PC-9 (cell line): ENCODE data around the gene ACOX1. TPM values are rescaled to one million over a fixed set of nuclear protein-coding genes. Genes with fewer than 3 reads are reported as not detected.

Experiments
- BruUV-seq: library from RNA; stranded (reverse); fragments of 400-500 nt; replicated peaks from 2 replicates; lab custom pipeline; 2021; lab: Mats Ljungman, UMichigan
- CTCF ChIA-PET: fragments of 300-600 bp; sonication (Branson Sonifier 250); formaldehyde crosslinking; loops from one replicate; lab custom pipeline; 2022; ENCODE audit warnings: antibody characterized with exemption; lab: Charles Lee
- POLR2A ChIA-PET: fragments of 300-600 bp; sonication (Branson Sonifier 250); formaldehyde crosslinking; loops from one replicate; lab custom pipeline; 2022; ENCODE audit warnings: antibody characterized with exemption; ENCODE audit not compliant: unreplicated experiment; lab: Charles Lee
- DNase-seq, 2 experiments: peaks; one replicate each; pipeline versions ENCODE4 v3.0.0 to v3.0.0-alpha.2; 2015 to 2022; ENCODE audit warnings: mixed read lengths in 1 of 2
- H2AFZ ChIP-seq: fragments of 200-600 bp; sonication (generic); 2 replicates; pipeline ENCODE4 v1.8.1; 2017; ENCODE audit warnings: antibody characterized with exemption
- H3F3A ChIP-seq: fragments of 200-600 bp; sonication (generic); 2 replicates; pipeline ENCODE4 v1.8.1; 2017; ENCODE audit warnings: antibody characterized with exemption, mild to moderate bottlenecking, low read depth; ENCODE audit not compliant: insufficient read depth
- H3K27ac ChIP-seq: fragments of 200-600 bp; sonication (generic); 2 replicates; pipeline ENCODE4 v1.6.1; 2016; ENCODE audit warnings: mixed run types
- H3K27me3 ChIP-seq: fragments of 200-600 bp; sonication (generic); 2 replicates; pipeline ENCODE4 v1.6.1; 2016; ENCODE audit warnings: low read depth, mixed run types; ENCODE audit not compliant: insufficient read depth
- H3K36me3 ChIP-seq: fragments of 200-600 bp; sonication (generic); 2 replicates; pipeline ENCODE4 v1.6.1; 2016; ENCODE audit warnings: low read depth, mixed run types
- H3K4me1 ChIP-seq: fragments of 200-600 bp; sonication (generic); replicated peaks from 2 replicates; pipeline ENCODE4 v1.6.1; 2016; ENCODE audit warnings: mixed run types; ENCODE audit not compliant: insufficient read depth
- H3K4me2 ChIP-seq: fragments of 200-600 bp; sonication (generic); 2 replicates; pipeline ENCODE4 v1.6.1; 2017; ENCODE audit warnings: mixed run types
- H3K4me3 ChIP-seq: fragments of 200-600 bp; sonication (generic); 2 replicates; pipeline ENCODE4 v1.6.1; 2016; ENCODE audit warnings: mixed run types
- H3K79me2 ChIP-seq: fragments of 200-600 bp; sonication (generic); 2 replicates; pipeline ENCODE4 v1.6.1; 2017; ENCODE audit warnings: low read depth, mixed run types
- H3K9me2 ChIP-seq: fragments of 200-600 bp; sonication (generic); 2 replicates; pipeline ENCODE4 v1.8.1; 2017; ENCODE audit warnings: mild to moderate bottlenecking; ENCODE audit not compliant: insufficient read depth
- H3K9me3 ChIP-seq: fragments of 200-600 bp; sonication (generic); 2 replicates; pipeline ENCODE4 v1.8.1; 2016; ENCODE audit warnings: low read depth; ENCODE audit not compliant: insufficient read depth
- H4K20me1 ChIP-seq: fragments of 200-600 bp; sonication (generic); 2 replicates; pipeline ENCODE4 v1.8.1; 2017; ENCODE audit not compliant: insufficient read depth
- CTCF ChIP-seq: fragments of 200-600 bp; sonication (generic); conservative IDR thresholded peaks from 2 replicates; pipeline ENCODE4 v1.6.1; 2017; ENCODE audit warnings: mixed run types, antibody characterized with exemption, mild to moderate bottlenecking, moderate library complexity
- EZH2 ChIP-seq: fragments of 200-600 bp; sonication (generic); IDR thresholded peaks from 2 replicates; pipeline ENCODE4 v1.8.0; 2017; ENCODE audit warnings: antibody characterized with exemption, low read depth
- intact Hi-C: fragments of 100-400 bp; cut with micrococcal nuclease; formaldehyde crosslinking; loops from one replicate; pipeline ENCODE4 v1.10.0; 2022; ENCODE audit not compliant: unreplicated experiment
- total RNA-seq: library from RNA; stranded (reverse); gene quantifications from 2 replicates; pipeline ENCODE4 v1.2.3, GENCODE V29; 2021

ACOX1 gene
- total RNA-seq, 1 experiment from 2014 or later, result 35.5 TPM

- peaks cover 19% of the 10 kb centered on the region for H3K79me2 ChIP-seq
- no peak overlapping the region for H2AFZ ChIP-seq
- H3K27me3 ChIP-seq, result no peaks in the 10 kb centered on the region
- H3K4me1 ChIP-seq, result 0 out of 2 replicates have a peak, but pooled peaks cover 4% of the 10 kb centered on the region
- peaks cover 11% of the 10 kb centered on the region; the same call in 1 of the 2 replicates for H3F3A ChIP-seq
- DNase-seq, result no peak
- POLR2A ChIA-PET, result no interaction called here
- H4K20me1 ChIP-seq, result no peaks in the 10 kb centered on the region
- no peaks in the 10 kb centered on the region for H3K9me2 ChIP-seq
- H3K4me3 ChIP-seq, result no peak overlapping the region
- intact Hi-C loops, result no loop called here
- H3K4me2 ChIP-seq, result no peak overlapping the region
- no TSS peak for BruUV-seq
- CTCF ChIA-PET, result no interaction called here
- H3K9me3 ChIP-seq, result no peaks in the 10 kb centered on the region
- TF ChIP-seq CTCF, result no peak
- no peak for TF ChIP-seq EZH2
- no peak overlapping the region for H3K27ac ChIP-seq
- H3K36me3 ChIP-seq, result no peaks in the 10 kb centered on the region; the same call in 1 of the 2 replicates
These were observed 87.1 kb downstream of the ACOX1 start for GRCh38 chr17:75891605-75892555.

Other genes with a start within 250 kb of the ACOX1 start
- gene GALK1, start 214.0 kb downstream of the ACOX1 start, total RNA-seq, result 12.7 and 12.8 TPM in 2 replicates
- gene UNK, start 194.4 kb downstream of the ACOX1 start, total RNA-seq, result 25.3 and 27.8 TPM in 2 replicates
- 94.4 and 108 TPM in 2 replicates for gene UNC13D, start 134.8 kb downstream of the ACOX1 start, total RNA-seq
- gene WBP2, start 123.8 kb downstream of the ACOX1 start, total RNA-seq, result 114 and 159 TPM in 2 replicates
- gene TRIM47, start 100.6 kb downstream of the ACOX1 start, total RNA-seq, result 46.1 and 48.3 TPM in 2 replicates
- gene TRIM65, start 82.2 kb downstream of the ACOX1 start, total RNA-seq, result 21.1 and 27.1 TPM in 2 replicates
- gene MRPL38, start 74.3 kb downstream of the ACOX1 start, total RNA-seq, result 127 and 136 TPM in 2 replicates
- 22.5 and 28.7 TPM in 2 replicates for gene FBF1, start 38.1 kb downstream of the ACOX1 start, total RNA-seq
- gene TEN1, start 74 bp upstream of the ACOX1 start, total RNA-seq, result 19.6 and 22.7 TPM in 2 replicates
- gene CDK3, start 21.7 kb upstream of the ACOX1 start, total RNA-seq, result 10.3 and 12.3 TPM in 2 replicates
- 60.8 and 77.8 TPM in 2 replicates for gene EVPL, start 48.1 kb upstream of the ACOX1 start, total RNA-seq
- 69.7 and 91.7 TPM in 2 replicates for gene SRP68, start 93.4 kb upstream of the ACOX1 start, total RNA-seq
- gene GALR2, start 95.6 kb upstream of the ACOX1 start, total RNA-seq, result 2.8 and 3.0 TPM in 2 replicates
- not detected in 2 replicates for gene ZACN, start 100.0 kb upstream of the ACOX1 start, total RNA-seq
- 118 and 131 TPM in 2 replicates for gene EXOC7, start 124.6 kb upstream of the ACOX1 start, total RNA-seq
- 12.5 and 23.7 TPM in 2 replicates for gene FOXJ1, start 162.1 kb upstream of the ACOX1 start, total RNA-seq